Activated CD8-positive, alpha-beta T cell treated with anti-CD3 and anti-CD28 coated beads, Interleukin-2, amount 10 ng/mL, durations not matched to agents 7 days and 5 days (primary cell): Measurements from ENCODE around the gene YIF1A. TPM values are rescaled to one million over a fixed set of nuclear protein-coding genes. Genes with fewer than 3 reads are reported as not detected.

Source experiments
- ATAC-seq: fragments of 150-1000 bp; cut with Tn5 transposase; one replicate; pipeline ENCODE4 v1.10.0; 2021; ENCODE audit warnings: moderate library complexity
- CTCF ChIA-PET: fragments of 350-600 bp; sonication (Branson Sonifier 250); formaldehyde crosslinking; loops from one replicate; lab custom pipeline; 2021; ENCODE audit warnings: antibody characterized with exemption; lab: Charles Lee
- POLR2A ChIA-PET: fragments of 350-600 bp; sonication (Branson Sonifier 250); formaldehyde crosslinking; loops from one replicate; lab custom pipeline; 2021; ENCODE audit warnings: antibody characterized with exemption; lab: Charles Lee
- DNase-seq: peaks from one replicate; pipeline ENCODE4 v3.0.0-alpha.2; 2020
- H3K27ac Mint-ChIP-seq: one replicate; pipeline ENCODE4 v1.8.0; 2021; ENCODE audit warnings: mild to moderate bottlenecking, mixed read lengths
- H3K27me3 Mint-ChIP-seq: one replicate; pipeline ENCODE4 v1.8.0; 2021; ENCODE audit warnings: low read depth, mixed read lengths
- H3K36me3 Mint-ChIP-seq: one replicate; pipeline ENCODE4 v1.8.0; 2021; ENCODE audit warnings: low read depth, mixed read lengths
- H3K4me1 Mint-ChIP-seq: one replicate; pipeline ENCODE4 v1.8.0; 2021; ENCODE audit warnings: low read depth, mixed read lengths
- H3K4me3 Mint-ChIP-seq: one replicate; pipeline ENCODE4 v1.8.0; 2021; ENCODE audit warnings: mild to moderate bottlenecking, mixed read lengths
- H3K9me3 Mint-ChIP-seq: one replicate; pipeline ENCODE4 v1.8.0; 2022; ENCODE audit warnings: mixed read lengths; ENCODE audit not compliant: insufficient read depth
- total RNA-seq, 2 experiments: library from RNA; stranded (reverse); gene quantifications; one replicate each; pipeline ENCODE4 v1.2.3, GENCODE V29; 2021

YIF1A gene
- total RNA-seq, 2 experiments from 2014 or later, result 46.6 to 58.6 TPM

DNA sequence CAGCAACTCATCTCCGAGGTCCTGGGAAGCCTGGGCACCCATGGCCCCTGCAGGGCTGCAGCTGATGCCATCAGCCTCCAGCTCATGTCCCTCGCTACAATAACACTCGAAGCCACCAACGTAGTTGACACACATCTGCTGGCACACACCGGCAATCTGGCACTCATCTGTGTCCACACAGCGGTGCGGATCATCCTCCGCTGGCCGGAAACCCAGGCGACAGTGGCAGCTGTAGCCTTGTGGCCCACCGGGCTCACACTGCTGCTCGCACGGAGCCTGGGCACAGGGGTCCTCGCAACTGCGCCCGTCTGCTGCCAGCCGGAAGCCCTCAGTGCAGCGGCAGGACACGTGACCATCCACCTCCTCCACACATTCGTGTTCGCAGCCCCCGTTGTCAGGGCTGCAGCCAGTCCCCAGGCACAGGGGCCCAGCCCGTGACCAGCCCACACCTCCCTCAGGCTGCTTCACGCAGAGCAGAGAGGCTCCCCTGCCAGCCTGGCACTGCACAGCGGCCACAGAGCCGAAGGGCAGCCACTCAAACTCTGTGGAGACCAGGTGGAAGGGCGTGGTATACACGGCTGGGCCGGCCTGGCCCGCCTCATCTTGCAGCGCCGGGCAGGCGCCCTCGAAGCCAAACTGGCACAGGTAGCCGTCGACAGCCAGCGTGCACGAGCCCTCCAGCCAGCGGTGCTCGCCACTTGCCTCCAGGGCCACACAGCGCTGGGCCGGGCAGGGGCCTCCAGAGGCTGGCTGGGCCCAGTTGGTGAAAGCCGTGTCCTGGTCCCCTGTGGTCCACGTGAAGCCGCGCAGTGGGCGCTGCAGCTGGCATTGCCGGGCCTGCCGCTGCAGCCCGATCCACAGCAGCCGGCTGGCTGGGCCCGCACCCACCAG lies 27.2 kb upstream of the YIF1A start:
- peak overlapping the region; percentile 87 for H3K4me3 Mint-ChIP-seq
- H3K4me1 Mint-ChIP-seq, result peaks cover 66% of the 10 kb centered on the region
- peaks cover 44% of the 10 kb centered on the region for H3K36me3 Mint-ChIP-seq
- peak; percentile 72 for DNase-seq
- ChIA-PET POLR2A (interaction anchor here (0.6 to 3.9 kb wide), 10 partner anchors 8 to 245 kb away, joined by 3 to 33 read pairs (median 4); partner anchors contain the start of genes B4GAT1, BRMS1, RIN1 and SLC29A2), CTCF (interaction anchor here (0.8 to 2.4 kb wide), 8 partner anchors 10 to 425 kb away, joined by 3 to 15 read pairs (median 5); partner anchors contain the start of genes CCDC85B and RIN1)
- H3K9me3 Mint-ChIP-seq, result peaks cover 13% of the 10 kb centered on the region
- ATAC-seq, result no peak
- no peaks in the 10 kb centered on the region for H3K27me3 Mint-ChIP-seq
- peak overlapping the region; percentile 99 for H3K27ac Mint-ChIP-seq

DNA sequence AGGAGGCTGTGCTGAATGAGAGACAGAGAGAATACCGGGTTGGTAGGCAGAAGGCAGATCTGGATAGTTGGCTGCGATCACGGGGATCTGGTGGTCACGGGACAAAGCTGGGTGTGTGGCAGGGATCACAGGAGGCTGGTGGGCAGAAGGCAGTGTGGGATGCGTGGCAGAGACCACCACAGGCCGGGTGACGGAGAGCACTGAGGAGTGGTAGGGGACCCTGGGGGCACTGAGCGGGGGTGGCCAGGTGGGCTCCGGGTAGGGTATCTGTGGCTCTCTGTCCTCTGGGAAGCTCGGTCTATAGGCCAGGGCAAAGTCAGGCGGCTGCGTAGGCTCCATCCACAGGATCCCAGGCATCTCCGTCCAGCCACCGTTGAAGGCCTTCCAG lies 26.5 kb upstream of the YIF1A start:
- Mint-ChIP-seq H3K4me3 (peak overlapping the region; percentile 87), H3K4me1 (peaks cover 63% of the 10 kb centered on the region), H3K27ac (peak overlapping the region; percentile 99), H3K36me3 (peaks cover 42% of the 10 kb centered on the region), H3K9me3 (peaks cover 13% of the 10 kb centered on the region), H3K27me3 (no peaks in the 10 kb centered on the region)
- ChIA-PET CTCF (interaction anchor here (0.8 to 1.9 kb wide), 5 partner anchors 11 to 424 kb away, joined by 3 to 8 read pairs (median 4); partner anchors contain the start of gene CCDC85B), POLR2A (interaction anchor here (0.6 to 3.9 kb wide), 8 partner anchors 9 to 244 kb away, joined by 3 to 33 read pairs (median 3); partner anchors contain the start of genes B4GAT1, BRMS1, SLC29A2 and YIF1A)
- DNase-seq (no peak), ATAC-seq (no peak)

DNA sequence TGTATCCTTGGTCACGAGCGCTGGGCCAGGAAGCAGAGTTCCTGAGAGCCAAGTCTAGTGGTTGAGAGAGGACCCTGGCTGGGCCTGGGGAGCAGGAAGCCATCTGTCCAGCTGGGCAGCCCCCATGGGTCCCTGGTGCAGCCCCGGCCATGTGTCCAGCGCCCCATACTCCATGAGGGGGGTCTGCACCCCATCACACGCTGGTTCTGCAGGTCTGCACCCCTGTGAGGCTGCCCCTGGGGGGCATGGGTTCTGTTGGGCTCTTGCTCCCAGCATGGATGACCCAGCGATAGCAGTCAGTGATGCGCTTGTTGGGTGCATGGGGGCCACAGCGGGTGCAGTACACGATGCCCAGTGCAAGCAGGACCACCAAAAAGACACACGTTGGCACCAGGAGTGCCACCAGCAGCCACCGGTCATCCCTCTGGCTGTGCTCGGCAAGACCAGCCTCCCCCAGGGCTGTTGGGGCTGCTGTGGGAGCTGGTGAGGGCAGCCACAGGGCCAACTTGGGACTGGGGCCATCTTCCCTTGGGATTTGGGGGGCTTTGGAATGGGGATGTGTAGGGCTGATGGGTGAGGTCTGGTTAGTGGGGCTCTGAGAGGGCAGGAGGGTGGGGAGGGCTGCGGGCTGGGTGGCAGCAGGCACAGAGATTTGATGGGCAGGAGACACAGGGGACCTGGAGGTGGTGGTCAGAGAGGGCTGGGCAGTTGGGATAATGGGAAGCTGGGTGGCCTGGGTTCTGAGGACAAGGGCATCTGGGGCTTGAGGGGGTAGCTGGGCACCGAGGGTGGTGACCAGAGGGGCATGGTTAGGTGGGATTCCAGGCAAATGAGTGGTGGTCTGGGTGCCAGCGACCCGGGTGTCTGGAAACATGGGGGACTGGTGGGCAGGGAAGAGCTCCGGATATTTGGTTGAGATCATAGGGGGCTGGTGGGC lies 25.9 kb upstream of the YIF1A start:
- POLR2A ChIA-PET, result interaction anchor here (0.6 to 3.9 kb wide), 11 partner anchors 9 to 243 kb away, joined by 3 to 33 read pairs (median 5); partner anchors contain the start of genes B4GAT1, BRMS1, RIN1 and SLC29A2
- Mint-ChIP-seq H3K27ac (peak overlapping the region; percentile 99), H3K36me3 (peaks cover 36% of the 10 kb centered on the region), H3K4me1 (peaks cover 56% of the 10 kb centered on the region), H3K27me3 (no peaks in the 10 kb centered on the region), H3K9me3 (peaks cover 8% of the 10 kb centered on the region), H3K4me3 (peak overlapping the region; percentile 87)
- CTCF ChIA-PET, result interaction anchor here (0.9 to 5.5 kb wide), 8 partner anchors 11 to 424 kb away, joined by 3 to 194 read pairs (median 6); partner anchors contain the start of genes CCDC85B, RIN1 and SLC29A2
- no peak for ATAC-seq
- DNase-seq, result no peak

- CTCF ChIA-PET, result interaction anchor here (1.3 to 5.5 kb wide), 5 partner anchors 12 to 72 kb away, joined by 3 to 194 read pairs (median 79); partner anchors contain the start of genes B4GAT1, BRMS1, RIN1 and SLC29A2
- H3K4me1 Mint-ChIP-seq, result peaks cover 50% of the 10 kb centered on the region
- peak overlapping the region; percentile 87 for H3K4me3 Mint-ChIP-seq
Measured at GRCh38 chr11:66314186-66314501, 25.2 kb upstream of the YIF1A start.

DNA sequence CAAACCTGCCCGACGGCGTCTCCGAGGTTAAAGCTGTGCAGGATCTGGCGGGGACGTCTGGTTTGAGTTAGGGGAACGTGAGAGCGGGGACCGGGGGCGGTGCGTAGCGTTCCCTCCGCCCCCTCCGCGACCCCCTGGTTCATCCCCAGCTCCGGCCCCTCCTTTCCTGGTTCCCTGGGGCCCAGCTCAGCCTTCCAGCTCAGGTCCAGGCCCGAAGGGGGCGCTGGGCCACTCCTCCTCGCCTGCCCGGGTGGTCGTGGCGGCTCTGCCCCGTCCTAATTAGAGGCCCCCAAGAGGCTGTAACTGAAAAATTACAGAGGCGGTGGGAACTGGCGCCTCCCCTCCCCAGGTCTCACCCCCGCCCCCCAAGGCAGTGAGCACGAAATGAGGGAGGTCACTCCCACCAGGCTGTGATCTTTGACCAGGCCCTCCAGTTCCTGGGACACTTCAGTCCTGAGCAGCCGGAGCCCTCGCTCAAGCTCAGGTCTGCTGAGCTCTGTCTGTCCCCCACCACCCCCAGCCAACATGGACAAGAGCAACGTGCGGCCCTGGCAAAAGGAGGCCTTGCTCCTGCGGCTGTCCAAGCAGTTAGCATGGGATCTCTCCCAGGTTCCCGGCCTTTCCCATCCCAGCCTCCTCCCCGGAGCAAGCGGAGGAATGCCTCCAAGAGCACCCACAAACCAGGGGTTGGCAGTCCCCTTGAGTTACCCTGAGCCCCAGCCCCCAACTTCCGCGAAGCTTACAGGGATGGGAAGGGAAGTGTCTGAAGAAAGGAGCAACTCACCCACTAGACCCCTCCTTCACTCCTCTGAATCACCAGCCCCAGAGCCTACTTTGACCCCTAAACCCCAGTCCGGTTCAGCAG lies 24.6 kb upstream of the YIF1A start:
- CTCF ChIA-PET, result interaction anchor here (1.0 to 6.3 kb wide), 14 partner anchors 9 to 364 kb away, joined by 3 to 194 read pairs (median 31); partner anchors contain the start of genes B4GAT1, BRMS1, RBM4B and RIN1

More at GRCh38 chr11:66314186-66314501, 25.2 kb upstream of the YIF1A start:
- Mint-ChIP-seq H3K36me3 (peaks cover 31% of the 10 kb centered on the region), H3K27me3 (no peaks in the 10 kb centered on the region), H3K9me3 (peaks cover 2% of the 10 kb centered on the region), H3K27ac (peak overlapping the region; percentile 99)
- no peak for ATAC-seq
- POLR2A ChIA-PET, result interaction anchor here (0.9 to 3.7 kb wide), 6 partner anchors 10 to 58 kb away, joined by 3 to 28 read pairs (median 15); partner anchors contain the start of genes BRMS1, RIN1 and SLC29A2
- DNase-seq, result no peak

DNA sequence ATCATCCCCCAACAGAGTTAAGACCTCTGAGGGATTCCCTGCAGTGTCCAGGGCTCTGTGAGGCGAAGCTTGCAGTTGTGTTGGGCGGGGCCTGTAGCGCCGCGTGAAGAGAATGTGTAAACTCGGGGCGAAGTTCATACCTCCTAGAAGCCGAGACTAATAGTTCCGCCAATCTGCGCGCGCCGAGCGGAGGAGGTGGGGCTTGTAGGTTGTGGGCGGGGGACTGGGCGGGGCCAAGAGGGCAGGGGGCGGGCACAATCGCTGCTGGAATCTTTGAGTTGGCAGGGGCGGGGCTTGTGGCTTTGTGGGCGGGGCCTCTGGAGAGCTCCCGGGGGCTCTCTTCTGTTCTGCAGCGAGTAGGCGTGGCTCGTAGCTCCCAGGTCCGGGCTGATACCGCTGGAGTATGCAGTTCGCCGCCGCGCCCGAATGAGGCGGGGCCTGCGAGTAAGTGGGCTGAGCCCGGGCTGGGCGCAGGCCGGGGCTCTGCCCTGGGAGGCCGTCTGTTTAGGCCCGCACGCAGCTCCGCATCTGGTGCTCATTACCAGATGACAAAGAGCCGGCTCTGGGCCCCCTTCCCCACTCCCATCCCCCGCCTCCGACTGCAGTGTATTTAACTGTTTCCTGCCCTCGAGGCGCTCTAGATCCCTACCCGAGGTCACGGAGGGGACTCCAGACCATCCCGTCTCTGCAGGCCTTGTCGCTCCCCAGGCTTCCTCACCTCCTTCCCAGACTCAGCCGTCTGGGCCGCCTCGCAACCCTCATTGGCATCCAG lies 23.8 kb upstream of the YIF1A start:
- Mint-ChIP-seq H3K4me1 (peaks cover 36% of the 10 kb centered on the region), H3K4me3 (peak overlapping the region; percentile 87), H3K27ac (peak overlapping the region; percentile 99), H3K36me3 (peaks cover 25% of the 10 kb centered on the region), H3K9me3 (no peaks in the 10 kb centered on the region), H3K27me3 (no peaks in the 10 kb centered on the region)
- ChIA-PET CTCF (interaction anchor here (0.6 to 6.3 kb wide), 22 partner anchors 9 to 365 kb away, joined by 3 to 194 read pairs (median 12); partner anchors contain the start of genes B4GAT1, BRMS1, MRPL11 and RBM4B), POLR2A (interaction anchor here (1.0 to 3.7 kb wide), 14 partner anchors 9 to 59 kb away, joined by 3 to 45 read pairs (median 7); partner anchors contain the start of genes BRMS1, RIN1, SLC29A2 and YIF1A)
- DNase-seq (peak; percentile 100), ATAC-seq (peak; percentile 76)

More for the DNA sequence above, 24.6 kb upstream of the YIF1A start:
- H3K9me3 Mint-ChIP-seq, result no peaks in the 10 kb centered on the region
- H3K4me1 Mint-ChIP-seq, result peaks cover 44% of the 10 kb centered on the region
- no peak for ATAC-seq
- H3K36me3 Mint-ChIP-seq, result peaks cover 25% of the 10 kb centered on the region
- H3K27me3 Mint-ChIP-seq, result no peaks in the 10 kb centered on the region
- H3K27ac Mint-ChIP-seq, result peak overlapping the region; percentile 99
- POLR2A ChIA-PET, result interaction anchor here (0.9 to 3.7 kb wide), 13 partner anchors 11 to 59 kb away, joined by 3 to 45 read pairs (median 7); partner anchors contain the start of genes BRMS1, RIN1, SLC29A2 and YIF1A
- H3K4me3 Mint-ChIP-seq, result peak overlapping the region; percentile 87
- no peak for DNase-seq

DNA sequence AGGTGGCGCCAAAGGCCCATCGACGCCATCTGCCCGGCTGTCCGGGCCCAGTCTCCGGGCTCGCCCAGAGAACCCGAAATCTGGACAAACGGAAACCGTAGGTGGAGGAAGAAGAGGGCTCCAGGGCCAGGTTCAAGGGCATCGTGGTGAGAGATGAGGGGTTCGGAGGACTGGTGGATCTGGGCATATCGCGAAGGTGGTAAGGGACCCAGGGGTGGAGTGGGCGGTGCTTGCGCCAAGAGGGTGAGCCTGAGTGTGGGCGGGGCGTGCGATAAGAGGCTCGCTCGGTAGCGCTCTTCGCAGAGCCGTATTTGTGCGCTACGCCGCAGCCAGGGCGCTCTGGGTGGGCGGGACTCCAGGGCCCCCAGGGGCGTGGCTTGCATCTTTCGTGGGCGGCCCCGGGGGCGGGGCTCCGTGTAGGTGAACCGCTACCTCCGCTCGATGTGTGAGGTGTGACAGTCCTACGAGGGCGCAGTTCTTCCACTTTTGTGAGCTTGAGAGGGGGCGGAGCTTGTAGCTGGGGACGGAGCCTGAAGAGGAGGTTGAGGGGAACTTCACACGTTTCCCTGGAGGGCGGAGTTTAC lies 23.1 kb upstream of the YIF1A start:
- Mint-ChIP-seq H3K4me3 (peak overlapping the region; percentile 87), H3K36me3 (peaks cover 25% of the 10 kb centered on the region), H3K27ac (peak overlapping the region; percentile 99), H3K4me1 (peaks cover 29% of the 10 kb centered on the region), H3K27me3 (no peaks in the 10 kb centered on the region), H3K9me3 (no peaks in the 10 kb centered on the region)
- ATAC-seq (peak; percentile 74), DNase-seq (peak; percentile 98)
- ChIA-PET POLR2A (interaction anchor here (0.6 to 3.7 kb wide), 17 partner anchors 10 to 358 kb away, joined by 3 to 45 read pairs (median 7); partner anchors contain the start of genes B4GAT1, BRMS1, RIN1 and SLC29A2), CTCF (interaction anchor here (0.6 to 6.3 kb wide), 34 partner anchors 10 to 366 kb away, joined by 3 to 194 read pairs (median 6); partner anchors contain the start of genes B4GAT1, BRMS1, MRPL11 and RAB1B)

- CTCF ChIA-PET, result interaction anchor here (0.6 to 6.3 kb wide), 34 partner anchors 11 to 366 kb away, joined by 3 to 194 read pairs (median 5); partner anchors contain the start of genes B4GAT1, BRMS1, DPP3 and MRPL11
- Mint-ChIP-seq H3K4me3 (peak overlapping the region; percentile 87), H3K36me3 (peaks cover 25% of the 10 kb centered on the region), H3K27ac (peak overlapping the region; percentile 99), H3K27me3 (no peaks in the 10 kb centered on the region), H3K4me1 (peaks cover 28% of the 10 kb centered on the region), H3K9me3 (no peaks in the 10 kb centered on the region)
- DNase-seq, result no peak
- POLR2A ChIA-PET, result interaction anchor here (0.6 to 3.7 kb wide), 12 partner anchors 10 to 358 kb away, joined by 3 to 45 read pairs (median 6); partner anchors contain the start of genes B4GAT1, BRMS1, RIN1 and YIF1A
- no peak for ATAC-seq
Measured at GRCh38 chr11:66311470-66311964, 22.6 kb upstream of the YIF1A start.
